Spleen (tissue), 11 donors: Measurements from ENCODE around the gene HLCS. TPM values are rescaled to one million over a fixed set of nuclear protein-coding genes. Genes with fewer than 3 reads are reported as not detected.

ENCODE experiments used
- DNase-seq: peaks from one replicate; pipeline ENCODE4 v3.0.0-alpha.2; 2020
- H3K27ac ChIP-seq, 8 donors: fragments of 200-600 bp; sonication (generic) in 7 of 8; 1 replicate in 4 of 8; 2 replicates in 4 of 8; pipeline versions ENCODE4 v1.5.0 to v1.8.0; 2016 to 2021; ENCODE audit warnings: inconsistent platforms in 4 of 8, mild to moderate bottlenecking in 4 of 8, moderate library complexity in 1 of 8
- H3K27me3 ChIP-seq, 7 donors: fragments of 200-600 bp; sonication (generic) in 6 of 7; replicated peaks in 1 of 7; 1 replicate in 4 of 7; 2 replicates in 3 of 7; pipeline versions ENCODE4 v1.5.0 to v1.8.0; 2016 to 2021; ENCODE audit warnings: inconsistent platforms in 3 of 7, mild to moderate bottlenecking in 1 of 7
- H3K36me3 ChIP-seq, 6 donors: fragments of 200-600 bp; sonication (generic) in 5 of 6; 1 replicate in 4 of 6; 2 replicates in 2 of 6; pipeline versions ENCODE4 v1.5.0 to v1.8.0; 2016 to 2021; ENCODE audit warnings: inconsistent platforms in 2 of 6
- H3K4me1 ChIP-seq, 6 donors: fragments of 200-600 bp; sonication (generic) in 5 of 6; 1 replicate in 3 of 6; 2 replicates in 3 of 6; pipeline versions ENCODE4 v1.5.0 to v1.8.0; 2016 to 2021; ENCODE audit warnings: inconsistent platforms in 3 of 6
- H3K4me3 ChIP-seq, 8 donors: fragments of 200-600 bp; sonication (generic) in 7 of 8; 1 replicate in 4 of 8; 2 replicates in 4 of 8; pipeline versions ENCODE4 v1.5.0 to v1.8.0; 2016 to 2021; ENCODE audit warnings: inconsistent platforms in 4 of 8, mild to moderate bottlenecking in 4 of 8, moderate library complexity in 2 of 8
- H3K9me3 ChIP-seq, 8 donors: fragments of 200-600 bp; sonication (generic) in 7 of 8; 1 replicate in 4 of 8; 2 replicates in 4 of 8; pipeline versions ENCODE4 v1.5.0 to v1.8.0; 2016 to 2021; ENCODE audit warnings: inconsistent platforms in 4 of 8
- POLR2A ChIP-seq, 3 donors: fragments of 450-650 bp; IDR thresholded peaks; one replicate each; pipeline ENCODE4 v1.5.1; 2017; ENCODE audit warnings: antibody characterized with exemption in 3 of 3, mild to moderate bottlenecking in 1 of 3
- POLR2AphosphoS5 ChIP-seq, 3 donors: sonication (generic); formaldehyde crosslinking; IDR thresholded peaks; one replicate each; pipeline ENCODE4 v1.5.1; 2017; ENCODE audit warnings: antibody characterized with exemption in 3 of 3
- WGBS, 5 donors: extraction: QIAGEN DNeasy Blood & Tissue Kit in 3 of 5; methylation state at CpG; one replicate each; pipeline versions ENCODE4 v1.1.5 to v1.1.7; 2013 to 2018; 5-methylcytosine and 5-hydroxymethylcytosine counted together
- intact Hi-C: fragments of 100-400 bp; cut with DNase I; formaldehyde crosslinking; loops from one replicate; pipeline ENCODE4 v1.15.0; 2023; ENCODE audit warnings: low total_unique reads
- polyA plus RNA-seq, 3 donors: library from polyadenylated mRNA; stranded (reverse); fragments of 200-250 nt; gene quantifications; one replicate each; pipeline ENCODE4 v1.2.1, GENCODE V29; 2013
- total RNA-seq, 7 donors: library from RNA; depleted of rRNA in 3 of 7; stranded (reverse); fragments of >200 nt in 3 of 7; fragmentation: NEBNext Ultra II Directional in 4 of 7; extraction: Animal tissue kit (Norgen Biotek cat#: 25700) in 4 of 7; gene quantifications; one replicate each; pipeline versions ENCODE4 v1.1.0 to v1.2.1, GENCODE V29; 2016 to 2021
- TF ChIP-seq, protein P1 (sequence below), 11 experiments: fragments of 200-600 bp in 7 of 11; fragments of 450-650 bp in 4 of 11; sonication (generic) in 4 of 11; IDR thresholded peaks in 8 of 11; conservative IDR thresholded peaks in 3 of 11; 1 replicate in 7 of 11; 2 replicates in 4 of 11; pipeline versions ENCODE4 v1.4.0 to v1.8.0; 2016 to 2021; ENCODE audit warnings: antibody characterized with exemption in 11 of 11, inconsistent platforms in 4 of 11, mild to moderate bottlenecking in 1 of 11
- donor health status: healthy with polysubstance abuse.
- donor health status: DM: no; HTN: no; CAD: no; lungs with moderate emphysema.
- donor health status: DM: no; HTN: no; CAD: no.
- donor health status: Bipolar disorder and iron deficiency.
- donor health status: healthy.
- donor health status: DM: no; HTN: no; CAD: no.
- donor health status: DM: yes; HTN: yes; CAD: no.

The HLCS gene
- total and polyA plus RNA-seq, 10 donors = 1.7 to 22.8 (median 16.3) TPM

DNA sequence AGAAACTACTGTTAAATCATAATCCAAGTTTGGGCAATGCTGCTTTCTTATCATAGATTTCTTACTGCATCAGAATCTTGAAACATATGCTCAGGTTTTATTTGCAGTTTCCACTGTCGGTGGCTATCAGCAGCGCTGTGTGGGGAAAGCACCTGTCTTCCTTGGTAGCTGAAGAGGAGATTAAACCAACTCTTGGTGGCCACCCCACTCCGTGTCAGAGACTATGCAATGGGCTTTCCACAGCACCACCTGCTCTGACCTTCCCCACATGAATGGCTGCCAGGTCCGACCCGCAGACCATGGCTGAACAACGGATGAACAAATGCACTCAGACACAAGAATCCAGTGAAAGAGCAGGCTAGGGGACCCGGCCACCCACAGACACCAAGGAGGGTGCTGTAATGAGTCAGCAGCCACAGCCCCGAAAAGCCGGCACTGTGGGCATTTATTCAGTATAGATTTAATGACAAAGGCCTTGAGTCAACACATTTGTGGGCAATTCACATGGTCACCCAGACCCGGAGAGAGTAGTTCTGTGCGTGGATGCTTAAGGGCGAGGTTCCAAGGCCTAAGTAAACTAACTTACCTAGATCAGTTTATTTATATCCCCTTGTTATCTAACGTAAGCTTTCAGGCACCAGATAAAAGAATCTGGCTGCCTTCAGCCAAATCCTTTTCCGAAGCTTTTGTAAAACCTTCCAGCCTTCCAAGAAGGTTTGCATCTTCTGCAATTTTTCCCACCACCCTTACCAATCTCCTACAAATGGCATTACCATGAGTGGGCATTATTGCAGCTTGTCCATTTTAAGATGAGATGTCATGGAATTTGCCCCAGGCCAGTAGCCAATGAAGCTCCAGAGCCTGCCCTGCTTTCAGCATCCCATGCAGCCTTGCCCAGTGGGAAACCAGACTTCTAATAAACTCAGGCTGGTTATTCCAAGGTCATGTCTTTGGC, 82.7 kb downstream of the HLCS start:
- Histone ChIP-seq H3K9me3 (peaks cover 0 to 27% (median 17%) of the 10 kb centered on the region in 8 donors), H3K27me3 (no peaks in the 10 kb centered on the region), H3K36me3 (peaks cover 0 to 36% (median 0%) of the 10 kb centered on the region in 6 donors), H3K27ac (no peak overlapping the region), H3K4me1 (no peaks in the 10 kb centered on the region), H3K4me3 (no peak overlapping the region)
- DNase-seq = no peak
- intact Hi-C loops = no loop called here
- WGBS, 5 donors = 94 to 96% (median 95%) methylated on average over 14 of the region's 14 CpGs
- no peak for TF ChIP-seq POLR2AphosphoS5 (IDR thresholded peaks at IDR 0.05)
- TF ChIP-seq, protein P1, sequence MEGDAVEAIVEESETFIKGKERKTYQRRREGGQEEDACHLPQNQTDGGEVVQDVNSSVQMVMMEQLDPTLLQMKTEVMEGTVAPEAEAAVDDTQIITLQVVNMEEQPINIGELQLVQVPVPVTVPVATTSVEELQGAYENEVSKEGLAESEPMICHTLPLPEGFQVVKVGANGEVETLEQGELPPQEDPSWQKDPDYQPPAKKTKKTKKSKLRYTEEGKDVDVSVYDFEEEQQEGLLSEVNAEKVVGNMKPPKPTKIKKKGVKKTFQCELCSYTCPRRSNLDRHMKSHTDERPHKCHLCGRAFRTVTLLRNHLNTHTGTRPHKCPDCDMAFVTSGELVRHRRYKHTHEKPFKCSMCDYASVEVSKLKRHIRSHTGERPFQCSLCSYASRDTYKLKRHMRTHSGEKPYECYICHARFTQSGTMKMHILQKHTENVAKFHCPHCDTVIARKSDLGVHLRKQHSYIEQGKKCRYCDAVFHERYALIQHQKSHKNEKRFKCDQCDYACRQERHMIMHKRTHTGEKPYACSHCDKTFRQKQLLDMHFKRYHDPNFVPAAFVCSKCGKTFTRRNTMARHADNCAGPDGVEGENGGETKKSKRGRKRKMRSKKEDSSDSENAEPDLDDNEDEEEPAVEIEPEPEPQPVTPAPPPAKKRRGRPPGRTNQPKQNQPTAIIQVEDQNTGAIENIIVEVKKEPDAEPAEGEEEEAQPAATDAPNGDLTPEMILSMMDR (IDR thresholded peaks at IDR 0.05 in 8 of 11, conservative IDR thresholded peaks at IDR 0.05 in 3 of 11) = no peak
- no peak for TF ChIP-seq POLR2A (IDR thresholded peaks at IDR 0.05)

DNA sequence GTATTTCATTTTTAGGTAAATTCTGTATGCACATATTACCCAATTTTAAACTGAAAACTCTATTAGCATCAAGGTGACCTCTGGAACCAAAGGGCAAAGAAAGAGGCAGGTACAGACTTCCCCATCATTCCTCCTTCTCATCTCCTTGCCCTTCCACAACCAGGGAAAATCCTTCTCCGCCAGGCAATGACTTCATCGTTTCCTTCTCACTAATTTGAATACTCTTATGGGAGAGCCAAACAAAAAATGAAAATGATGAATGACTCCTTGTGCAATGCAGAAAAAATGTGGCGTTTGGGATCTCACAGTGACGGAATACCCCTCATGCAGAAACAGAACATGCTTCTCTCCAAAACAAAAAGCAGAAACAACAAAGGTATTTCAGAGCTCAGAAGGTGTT, 83.7 kb downstream of the HLCS start:
- intact Hi-C loops = no loop called here
- WGBS, 5 donors = 90 to 92% (median 91%) methylated on average over 4 of the region's 4 CpGs
- no peaks in the 10 kb centered on the region for H3K27me3 ChIP-seq

GRCh38 chr21:36881228-36881627, 85.2 kb downstream of the HLCS start:
- no peak for DNase-seq
- 95 to 98% (median 95%) methylated on average over 12 of the region's 12 CpGs for WGBS, 5 donors
- intact Hi-C loops = no loop called here
- Histone ChIP-seq H3K36me3 (peaks cover 0 to 28% (median 0%) of the 10 kb centered on the region in 6 donors), H3K4me1 (no peaks in the 10 kb centered on the region), H3K9me3 (peaks cover 0 to 38% (median 25%) of the 10 kb centered on the region in 8 donors), H3K27ac (no peak overlapping the region), H3K4me3 (no peak overlapping the region), H3K27me3 (no peaks in the 10 kb centered on the region)
- TF ChIP-seq POLR2A (IDR thresholded peaks at IDR 0.05) = no peak
- TF ChIP-seq POLR2AphosphoS5 (IDR thresholded peaks at IDR 0.05) = no peak
- TF ChIP-seq, protein P1 (IDR thresholded peaks at IDR 0.05 in 8 of 11, conservative IDR thresholded peaks at IDR 0.05 in 3 of 11) = no peak

More for the DNA sequence above, 83.7 kb downstream of the HLCS start:
- DNase-seq = no peak
- H3K4me1 ChIP-seq = no peaks in the 10 kb centered on the region
- H3K4me3 ChIP-seq = no peak overlapping the region
- TF ChIP-seq, protein P1 (IDR thresholded peaks at IDR 0.05 in 8 of 11, conservative IDR thresholded peaks at IDR 0.05 in 3 of 11) = no peak
- no peak for TF ChIP-seq POLR2A (IDR thresholded peaks at IDR 0.05)
- no peak for TF ChIP-seq POLR2AphosphoS5 (IDR thresholded peaks at IDR 0.05)
- peaks cover 0 to 36% (median 0%) of the 10 kb centered on the region in 6 donors for H3K36me3 ChIP-seq
- H3K27ac ChIP-seq = no peak overlapping the region
- H3K9me3 ChIP-seq = peaks cover 0 to 35% (median 21%) of the 10 kb centered on the region in 8 donors

GRCh38 chr21:36879827-36880226, 86.6 kb downstream of the HLCS start:
- Histone ChIP-seq H3K27ac (no peak overlapping the region), H3K4me1 (no peaks in the 10 kb centered on the region), H3K36me3 (peaks cover 0 to 23% (median 0%) of the 10 kb centered on the region in 6 donors), H3K4me3 (no peak overlapping the region), H3K27me3 (no peaks in the 10 kb centered on the region), H3K9me3 (peaks cover 0 to 36% (median 25%) of the 10 kb centered on the region in 8 donors)
- intact Hi-C loops = no loop called here
- TF ChIP-seq POLR2AphosphoS5 (IDR thresholded peaks at IDR 0.05) (no peak), POLR2A (IDR thresholded peaks at IDR 0.05) (no peak)
- TF ChIP-seq, protein P1 (IDR thresholded peaks at IDR 0.05 in 8 of 11, conservative IDR thresholded peaks at IDR 0.05 in 3 of 11) = no peak
- 86 to 95% (median 88%) methylated on average over 4 of the region's 4 CpGs for WGBS, 5 donors
- DNase-seq = no peak
